NCI-H345 treated with DMSO at 0.1 percent for 48 hours (cell line): ENCODE data around the gene JPH4.

Source experiments
- DNase-seq: peaks from one replicate; lab custom pipeline; 2025; ENCODE audit not compliant: unreplicated experiment; lab: John Stamatoyannopoulos, UW

Gene JPH4

DNA sequence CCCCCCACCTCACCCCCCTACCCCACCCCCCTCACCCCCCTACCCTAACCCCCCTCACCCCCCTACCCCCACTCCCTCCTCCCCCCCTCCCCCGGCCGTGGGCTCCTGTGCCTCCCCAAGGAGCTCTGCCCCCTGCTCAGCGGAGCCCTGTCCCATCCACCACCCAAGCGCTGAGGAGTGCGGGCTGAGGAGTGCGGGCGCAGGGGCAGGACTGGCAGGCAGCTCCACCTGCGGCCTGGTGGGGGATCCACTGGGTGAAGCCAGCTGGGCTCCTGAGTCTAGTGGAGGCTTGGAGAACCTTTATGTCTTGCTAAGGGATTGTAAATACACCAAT lies 2.3 kb upstream of the JPH4 start:
- no peak for DNase-seq

DNA sequence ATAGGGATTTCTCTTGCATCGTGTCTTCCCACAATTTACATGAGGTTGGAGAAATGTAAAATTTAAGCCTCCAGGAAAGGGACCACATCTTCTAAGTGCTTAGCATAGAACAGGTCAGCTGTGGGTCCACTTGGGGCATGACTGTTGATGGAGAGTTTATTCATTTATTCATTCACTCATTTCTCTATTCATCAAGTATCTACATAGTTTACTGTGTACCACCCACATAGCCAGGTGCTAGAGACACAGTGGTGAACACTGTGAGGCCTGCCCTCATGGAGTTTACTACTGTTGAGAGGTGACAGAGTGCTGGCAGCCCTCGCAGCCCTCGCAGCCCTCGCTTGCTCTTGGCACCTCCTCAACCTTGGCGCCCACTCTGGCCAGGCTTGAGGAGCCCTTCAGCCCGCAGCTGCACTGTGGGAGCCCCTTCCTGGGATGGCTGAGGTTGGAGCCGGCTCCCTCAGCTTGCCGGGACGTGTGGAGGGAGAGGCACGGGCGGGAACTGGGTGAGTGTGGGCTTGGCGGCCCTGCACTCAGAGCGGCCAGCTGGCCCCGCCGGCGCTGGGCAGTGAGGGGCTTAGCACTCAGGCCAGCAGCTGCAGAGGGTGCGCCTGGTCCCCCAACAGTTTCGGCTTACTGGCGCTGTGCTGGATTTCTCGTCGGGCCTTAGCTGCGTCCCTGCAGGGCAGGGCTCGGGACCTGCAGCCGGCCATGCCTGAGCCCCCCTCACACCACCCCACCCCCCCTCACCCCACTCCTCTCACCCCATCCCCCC lies 1.7 kb upstream of the JPH4 start:
- DNase-seq, result no peak

DNA sequence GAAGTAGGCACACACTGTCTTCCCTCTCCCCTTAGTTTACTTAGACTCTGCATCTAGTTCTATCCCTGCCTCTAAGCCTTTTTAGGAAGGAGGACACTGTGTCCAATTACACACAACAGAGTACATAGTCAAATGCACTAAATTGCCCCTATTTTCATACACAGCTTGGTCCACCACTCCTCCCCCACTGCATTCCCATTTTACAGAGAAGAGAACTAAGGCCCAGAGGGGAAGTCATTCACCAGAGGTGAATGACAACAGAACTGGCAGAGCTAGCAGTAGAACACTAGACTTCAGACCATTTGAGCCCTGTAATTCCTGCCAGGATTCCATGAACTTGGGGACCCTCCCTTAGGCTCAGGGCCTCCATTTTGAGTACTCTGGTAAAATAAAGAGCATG lies 1.1 kb upstream of the JPH4 start:
- DNase-seq, result no peak

DNA sequence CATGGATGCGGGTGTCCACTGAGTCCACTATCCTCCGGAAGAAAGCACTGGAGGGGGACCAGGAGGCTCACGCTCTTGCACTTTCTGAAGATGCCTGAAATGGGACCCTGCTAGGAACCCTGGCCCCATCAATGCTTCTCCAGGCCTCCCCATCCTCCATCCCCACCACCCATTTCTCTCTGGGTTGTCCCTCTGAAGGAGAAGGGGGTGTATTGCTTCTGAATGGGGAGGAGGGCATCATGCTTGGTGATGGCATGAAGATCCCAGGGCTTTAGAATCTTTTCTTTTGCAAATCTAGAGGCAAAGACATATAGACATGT lies 681 bp upstream of the JPH4 start:
- DNase-seq, result no peak

DNA sequence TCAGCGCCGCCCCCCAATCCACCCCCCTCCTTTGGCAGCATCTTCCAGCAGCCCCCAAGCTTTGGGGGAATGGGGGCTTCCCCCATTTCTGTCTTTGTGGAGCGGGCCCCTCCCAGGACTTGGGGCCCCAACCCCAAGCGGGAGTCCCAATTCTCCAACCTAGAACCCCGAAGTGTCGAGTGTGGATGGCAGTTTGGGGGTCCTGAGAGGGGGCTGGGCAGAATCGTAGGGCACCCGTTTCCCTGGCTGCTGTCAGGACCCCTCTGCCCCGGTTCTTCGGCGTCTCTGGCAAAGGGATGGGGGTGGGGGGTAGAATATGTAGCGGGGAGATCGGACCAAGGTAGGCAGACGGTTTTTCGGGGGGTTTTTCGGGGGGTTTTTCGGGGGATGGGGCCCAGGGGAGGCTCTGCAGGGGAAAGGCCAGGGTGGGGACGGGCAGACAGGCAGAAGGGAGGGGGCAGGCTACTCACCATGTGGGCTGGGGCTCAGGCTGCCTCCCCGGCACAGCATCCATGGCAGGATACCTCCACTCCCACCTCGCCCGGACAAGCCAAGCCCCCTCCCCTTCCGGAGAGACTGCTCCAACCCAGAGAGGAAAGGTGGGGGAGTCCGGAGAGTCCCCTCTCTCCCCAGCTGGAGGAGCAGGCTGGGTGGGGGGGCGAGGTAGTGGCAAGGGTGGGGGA lies 739 bp downstream of the JPH4 start:
- DNase-seq, result no peak

DNA sequence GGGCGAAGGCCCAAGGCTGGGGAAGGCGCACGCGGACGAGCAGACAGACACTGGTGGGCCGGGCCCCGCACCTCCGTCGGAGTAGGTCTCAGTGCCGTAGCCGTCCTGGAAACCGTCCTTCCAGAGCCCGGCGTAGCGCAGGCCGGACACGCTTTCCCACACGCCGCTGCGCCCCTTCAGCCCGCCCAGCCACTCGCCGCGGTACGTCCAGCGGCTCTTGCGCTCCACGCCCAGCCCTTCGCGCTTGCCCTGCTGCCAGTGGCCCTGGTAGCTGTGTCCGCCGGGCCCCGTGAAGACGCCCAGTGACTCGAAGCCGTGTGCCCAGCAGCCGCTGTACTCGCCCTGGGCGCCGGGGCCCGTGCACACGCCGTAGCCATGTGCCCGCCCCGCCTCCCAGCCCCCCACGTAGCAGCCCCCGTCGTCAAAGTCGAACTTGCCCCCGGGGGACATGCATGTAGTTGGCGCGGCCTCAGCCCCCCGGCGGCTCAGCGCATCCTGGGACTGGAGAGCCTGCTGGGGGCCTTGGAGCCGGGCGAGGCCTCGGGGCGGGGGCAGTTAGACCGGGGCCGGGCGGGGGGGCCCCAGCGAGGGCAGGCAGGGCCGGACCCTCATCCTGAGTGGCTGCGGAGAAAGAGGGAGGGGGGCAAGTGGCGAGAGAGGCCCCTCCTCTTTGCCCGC lies 1.4 kb downstream of the JPH4 start:
- DNase-seq, result no peak

DNA sequence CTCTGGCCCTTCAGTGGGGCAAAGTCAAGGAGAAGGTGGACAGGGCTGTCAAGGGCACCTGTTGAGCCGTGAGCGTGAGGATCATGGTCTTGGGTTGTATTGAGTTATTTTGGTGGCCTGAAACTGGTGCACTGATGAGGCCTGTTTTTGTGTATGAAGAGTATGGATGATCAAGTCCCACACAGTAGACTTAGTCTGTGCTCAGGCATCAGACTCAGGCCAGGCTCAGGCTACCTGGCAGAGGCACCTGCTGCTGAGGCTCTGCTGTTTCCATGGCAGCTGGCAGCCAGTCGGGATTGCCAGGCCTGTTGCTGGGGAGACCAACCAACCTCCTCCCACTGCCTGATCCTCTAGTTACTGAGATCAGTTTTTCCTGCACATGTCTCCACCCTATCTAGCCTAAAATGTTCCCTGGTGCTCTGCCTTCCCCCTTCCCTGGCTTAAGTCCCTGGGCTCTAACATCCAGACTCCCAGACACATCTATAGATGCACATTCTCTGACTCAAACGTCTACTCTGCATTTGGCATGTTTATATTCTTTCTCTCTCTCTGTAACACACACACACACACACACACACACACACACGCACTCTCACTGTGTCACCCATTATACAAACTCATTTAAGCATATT lies 5.1 kb downstream of the JPH4 start:
- peak; percentile 17 for DNase-seq

DNA sequence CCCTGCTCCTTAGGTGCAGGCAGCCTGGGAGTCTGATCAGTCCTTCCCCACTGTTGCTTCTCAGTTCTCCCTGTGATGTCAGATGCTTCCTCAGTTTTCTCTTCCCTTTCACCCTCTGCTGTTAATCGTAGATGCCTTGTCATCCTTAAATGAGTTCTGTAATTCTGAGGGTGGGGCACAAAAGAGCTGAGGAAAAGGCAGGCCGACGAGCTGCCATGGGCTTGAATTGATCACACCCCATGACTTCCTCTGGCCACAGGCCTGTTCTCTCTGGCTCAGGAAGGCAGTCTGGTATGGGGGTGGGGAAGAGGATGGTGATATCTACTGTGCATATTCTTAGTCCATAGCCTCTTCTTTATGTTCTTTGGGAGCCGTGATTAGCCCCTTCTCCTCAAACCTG lies 5.8 kb downstream of the JPH4 start:
- DNase-seq, result no peak

DNA sequence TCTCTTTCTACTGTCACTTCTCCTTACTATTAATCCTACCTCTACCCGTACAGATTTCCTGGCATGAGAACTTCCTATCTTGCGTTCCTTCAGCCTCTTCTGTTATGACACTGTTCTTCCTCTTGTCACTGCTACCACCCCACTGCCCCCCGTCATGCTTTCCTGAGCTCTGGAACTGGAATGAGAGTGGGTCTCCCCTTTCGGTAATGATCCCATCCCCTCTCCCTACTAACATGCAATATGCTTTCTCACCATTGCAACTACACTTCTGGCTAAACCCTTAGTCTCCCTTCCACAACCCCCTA lies 6.1 kb downstream of the JPH4 start:
- DNase-seq, result no peak

DNA sequence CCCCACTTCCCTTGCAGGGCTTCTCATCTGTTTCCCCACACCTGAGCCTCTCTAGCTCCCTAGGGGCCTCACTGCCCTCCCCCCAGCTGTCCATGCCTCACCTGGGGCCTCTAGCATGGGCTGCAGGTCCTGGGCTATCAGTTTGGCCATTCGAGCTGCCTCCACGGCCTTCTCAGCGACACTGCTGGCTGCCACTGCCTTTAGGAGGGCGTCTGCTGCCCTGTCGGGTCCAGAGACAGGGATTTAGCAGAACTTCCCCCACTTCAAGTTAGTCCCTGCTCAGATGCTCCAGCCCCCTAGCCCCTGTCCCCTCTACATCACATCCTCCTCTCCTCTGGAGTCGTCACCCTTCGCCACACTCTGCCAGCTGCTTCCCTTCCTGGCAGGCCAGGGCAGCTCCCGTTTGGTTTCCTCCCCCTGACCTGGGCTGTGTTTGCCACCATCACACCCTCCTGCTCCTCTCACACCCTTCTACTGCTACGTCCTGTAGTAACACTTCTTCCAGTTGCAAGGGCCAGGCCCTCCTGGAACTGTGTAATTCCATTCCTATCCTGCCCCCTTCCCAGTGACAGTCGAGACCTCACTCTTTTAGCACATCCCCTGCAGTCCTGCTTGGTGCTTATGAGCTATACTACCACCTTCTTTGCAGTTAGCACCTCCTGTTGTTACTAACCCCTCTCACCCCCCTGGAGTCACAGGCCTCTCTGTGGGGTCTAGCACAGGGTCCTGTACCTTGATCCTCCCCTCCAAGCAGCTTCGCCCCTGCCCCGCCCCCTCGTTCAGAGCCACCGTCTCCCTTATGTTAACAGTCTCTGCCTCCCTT lies 6.7 kb downstream of the JPH4 start:
- no peak for DNase-seq

DNA sequence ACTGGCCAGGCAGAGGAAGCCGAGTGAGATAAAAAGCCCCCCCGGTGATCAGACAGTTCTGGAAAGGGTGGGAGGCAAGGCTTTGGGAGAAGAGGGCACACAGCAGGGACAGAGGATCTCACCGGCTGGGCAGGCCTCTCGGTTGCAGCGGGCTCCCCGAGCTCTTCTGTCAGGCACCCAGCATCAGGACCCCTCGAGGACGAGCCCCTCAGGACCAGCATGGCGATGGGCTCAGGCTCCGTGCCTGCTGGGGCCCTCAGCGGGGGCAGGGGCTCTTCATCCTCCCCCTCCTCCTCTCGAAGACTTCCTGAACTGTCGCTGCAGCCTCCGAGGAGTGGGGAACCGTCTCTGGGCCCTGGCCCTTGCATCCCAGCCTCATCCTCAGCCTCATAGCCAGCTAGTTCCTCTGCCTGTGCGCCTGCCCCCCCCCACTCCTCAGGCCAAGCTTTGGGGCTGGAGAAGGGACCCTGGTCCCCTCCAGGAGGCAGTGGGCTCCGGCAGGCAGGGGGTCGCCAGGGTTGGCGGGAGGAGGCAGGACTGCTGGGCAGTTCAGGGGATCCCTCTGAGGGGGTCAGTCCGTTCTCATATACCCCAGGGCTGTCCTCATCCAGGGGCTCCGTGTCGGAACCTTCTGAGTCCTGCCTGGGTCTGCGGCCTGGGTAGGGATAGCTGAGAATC lies 7.6 kb downstream of the JPH4 start:
- no peak for DNase-seq

DNA sequence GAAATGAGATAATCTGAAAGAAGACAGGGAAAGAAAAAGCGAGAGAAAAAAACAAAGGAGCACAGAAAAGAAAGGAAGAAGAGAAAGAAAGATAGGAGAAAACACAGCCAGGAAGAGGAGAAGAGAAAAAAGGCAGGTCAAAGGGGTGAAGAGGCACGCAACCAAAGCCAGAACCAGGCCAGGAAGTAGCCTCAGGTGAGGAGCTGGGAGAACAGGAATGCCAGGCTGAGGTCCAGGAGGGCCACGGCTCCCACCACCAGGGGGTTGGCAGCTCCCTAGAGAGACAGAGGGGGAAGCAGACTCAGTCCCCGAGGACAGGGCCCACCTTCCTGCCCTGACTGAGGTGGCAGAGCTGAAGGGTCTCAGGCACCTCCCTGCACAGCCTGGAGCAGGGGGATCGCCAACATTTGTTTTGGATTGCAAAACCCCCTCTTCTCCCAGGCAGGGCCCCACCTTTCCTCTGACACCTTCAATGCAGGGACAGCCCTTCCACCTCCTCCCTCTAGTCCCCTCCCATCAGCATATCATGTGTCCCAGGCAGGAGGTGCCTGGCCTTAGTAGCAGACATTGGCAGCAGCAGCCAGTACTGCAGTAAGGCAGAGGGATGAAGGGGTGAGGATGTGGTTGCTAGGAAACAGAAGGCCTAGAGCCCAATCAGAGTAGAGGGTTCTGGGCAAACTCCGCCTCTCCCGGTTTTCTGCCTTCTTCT lies 9.0 kb downstream of the JPH4 start:
- DNase-seq, result no peak

DNA sequence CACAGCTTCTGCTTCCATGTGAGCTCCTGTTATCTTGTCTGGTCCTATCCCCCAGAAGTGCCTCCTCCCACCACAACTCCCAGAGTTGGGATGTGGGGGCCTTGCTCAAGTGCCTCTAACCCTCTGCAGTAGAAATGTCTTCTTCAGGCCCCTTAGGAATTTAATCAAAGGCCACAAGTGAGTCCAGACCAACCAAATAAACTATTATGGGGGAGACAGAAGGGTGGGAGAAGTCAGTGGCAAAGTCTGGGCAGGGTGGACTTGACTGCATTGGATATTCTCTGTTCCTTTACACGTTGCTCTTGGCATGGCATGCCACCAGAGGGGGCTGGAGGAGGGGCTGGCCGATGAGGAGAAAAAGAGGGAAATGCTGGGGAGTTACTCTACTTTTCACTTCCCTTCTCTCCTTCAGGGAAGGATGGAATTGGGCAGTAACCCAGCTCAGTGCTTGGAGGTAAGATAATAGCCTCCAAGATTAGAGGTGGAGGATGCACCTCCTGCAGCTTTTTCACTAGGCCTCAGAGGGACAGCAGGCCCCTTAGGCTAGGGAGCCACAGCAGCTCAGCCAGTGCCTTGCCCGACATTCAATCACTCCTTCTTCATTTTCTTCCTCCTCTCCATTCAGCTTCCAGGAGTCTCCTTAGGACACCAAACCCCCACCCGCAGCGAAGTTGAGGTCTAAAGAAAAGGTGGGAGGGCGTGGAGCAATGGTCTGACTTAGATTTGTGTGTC lies 9.8 kb downstream of the JPH4 start:
- DNase-seq, result no peak

DNA sequence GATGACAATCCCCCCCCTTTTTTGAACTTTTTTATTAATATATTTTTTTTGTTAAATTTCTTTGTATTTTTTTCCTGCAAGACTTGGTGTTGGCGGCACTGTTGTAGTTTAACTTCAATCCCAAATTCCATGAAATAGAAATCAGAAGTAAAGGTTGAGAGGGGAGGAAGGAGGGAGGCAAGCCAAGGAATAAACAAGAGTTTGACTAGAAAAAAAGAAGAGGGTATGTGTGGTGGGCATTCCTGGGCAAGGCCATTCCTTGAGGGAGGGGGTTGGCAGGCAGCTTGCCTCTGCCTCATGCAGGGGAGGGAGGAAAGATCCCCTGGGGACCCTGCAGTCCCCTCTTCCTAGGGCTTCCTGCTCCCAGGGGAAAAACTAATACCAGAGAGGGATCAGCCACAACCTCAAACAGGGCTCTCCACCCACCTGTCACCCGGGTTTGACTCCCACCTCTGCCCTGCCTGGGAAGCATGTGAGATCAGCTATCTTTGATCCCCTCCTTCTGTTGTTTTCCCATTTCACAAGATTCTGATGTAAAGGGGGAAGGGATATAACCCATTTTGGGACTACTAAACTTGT lies 10.5 kb downstream of the JPH4 start:
- no peak for DNase-seq

DNA sequence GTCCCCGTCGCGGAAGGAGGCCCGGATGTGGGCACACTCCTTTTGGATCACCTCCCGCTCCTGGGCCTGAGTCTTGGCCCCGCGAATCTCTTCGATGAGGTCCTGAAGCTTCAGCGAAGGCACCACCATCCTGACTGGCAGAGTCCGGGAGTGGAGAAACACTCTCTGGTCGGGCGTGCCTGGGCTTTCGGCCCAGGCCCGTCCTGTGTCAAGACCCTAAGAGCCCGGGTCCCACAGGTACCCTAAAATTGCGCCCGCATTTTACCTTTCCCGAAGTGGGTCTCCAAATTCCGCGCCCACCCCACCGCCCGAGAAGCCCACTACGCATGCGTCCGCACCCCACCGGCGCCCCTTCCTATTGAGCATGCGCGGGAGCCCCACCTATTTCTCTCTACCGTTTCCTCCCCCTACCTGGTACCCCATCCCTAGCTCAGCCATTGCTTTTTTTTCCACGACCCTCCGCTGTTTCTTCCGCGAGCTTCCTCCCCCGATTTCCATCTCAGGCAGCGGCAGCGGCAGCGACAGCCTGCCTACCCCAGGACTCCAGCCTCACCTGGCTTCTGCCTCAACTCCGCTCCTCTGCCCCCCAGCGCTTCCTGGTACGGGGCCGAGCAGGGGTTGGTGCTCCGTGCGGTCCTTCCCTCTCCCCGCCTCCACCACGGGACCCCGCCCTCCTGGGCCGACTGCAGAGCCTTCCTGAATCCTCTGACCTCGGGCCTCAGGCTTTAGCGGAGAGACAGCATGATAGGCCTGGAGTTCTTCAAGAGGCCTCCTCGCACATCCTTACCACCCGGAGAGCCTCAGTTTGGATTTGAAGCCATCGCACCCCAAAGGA lies 11.2 kb downstream of the JPH4 start, which contains the start of gene AP1G2:
Gene AP1G2 (minus strand): TSS at position 606 of the 835 bp plus-strand sequence. CDS start 477 bp downstream, at position 129.
- DNase-seq, result peak; percentile 79

DNA sequence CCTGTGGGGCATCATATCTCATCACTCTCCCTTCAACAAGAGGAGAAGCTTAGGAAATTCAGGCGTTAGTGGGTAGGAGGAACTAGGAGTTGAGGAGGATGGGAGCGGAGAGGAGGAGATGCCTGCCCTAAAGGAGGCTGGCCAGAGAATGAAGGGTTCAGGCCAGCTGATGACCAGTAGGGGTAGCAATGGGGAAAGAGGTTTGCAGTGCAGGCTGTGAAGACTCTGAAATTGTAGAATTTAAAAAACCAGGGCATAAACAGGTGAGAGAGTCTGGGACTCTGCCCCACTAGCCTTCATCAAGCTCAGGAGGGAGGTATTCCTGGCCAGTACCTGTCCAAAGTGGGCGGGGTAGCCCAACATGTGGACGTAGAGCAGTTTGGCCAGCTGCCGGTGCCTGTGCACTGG lies 11.8 kb downstream of the JPH4 start:
- DNase-seq, result no peak

DNA sequence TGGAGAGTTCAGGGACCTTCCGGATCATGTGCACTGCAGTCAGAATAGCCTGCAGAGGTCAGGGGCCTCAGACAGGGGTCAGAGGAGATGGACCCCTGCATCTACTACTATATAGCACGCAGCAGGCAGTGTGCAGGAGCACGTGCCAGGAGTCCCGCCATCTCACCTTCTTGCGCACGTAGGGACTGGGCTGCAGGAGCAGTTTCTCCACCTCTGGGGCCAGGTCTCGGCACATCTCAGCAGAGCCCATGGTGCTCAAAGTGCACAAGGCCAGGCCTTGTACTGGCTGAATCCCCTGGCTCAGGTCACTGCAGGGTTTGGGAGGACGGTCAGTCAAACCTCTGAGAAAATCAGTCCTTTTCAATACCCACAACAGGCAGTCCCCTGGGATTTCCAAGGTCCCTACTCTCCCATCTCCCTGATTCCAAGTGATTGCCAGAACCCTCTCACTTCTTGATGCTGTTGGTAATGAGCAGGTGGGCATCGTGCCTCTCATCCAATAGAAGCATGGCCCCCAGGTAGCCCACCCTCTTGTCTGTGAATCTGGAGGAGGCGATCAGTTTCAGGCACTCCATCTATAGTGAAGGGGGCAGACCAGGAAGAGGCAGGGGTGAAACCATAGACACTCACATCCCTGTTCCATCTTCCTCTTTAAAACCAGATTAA lies 12.3 kb downstream of the JPH4 start:
- no peak for DNase-seq

DNA sequence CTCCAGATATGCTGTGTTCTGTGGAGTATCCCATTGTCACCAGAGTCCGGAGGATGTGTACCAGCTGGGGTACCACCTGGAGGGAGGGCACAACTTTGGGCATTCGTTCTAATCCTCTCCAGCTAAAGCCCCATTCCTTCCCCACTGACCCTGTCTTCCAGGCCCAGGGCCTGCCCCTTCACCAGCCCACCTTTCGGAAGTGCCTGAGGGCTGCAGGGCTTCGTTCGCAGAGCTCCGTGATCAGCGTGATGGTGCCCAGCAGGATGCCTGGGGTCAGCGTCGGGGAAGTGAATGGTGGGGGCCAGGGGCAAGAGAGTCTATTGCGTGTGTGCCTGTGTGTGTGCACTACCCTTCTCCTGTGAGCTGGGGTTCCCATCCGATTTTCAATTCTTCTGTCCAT lies 13.0 kb downstream of the JPH4 start:
- no peak for DNase-seq
